Measurements from ENCODE around the gene ITPR1.

The ITPR1 gene

DNA sequence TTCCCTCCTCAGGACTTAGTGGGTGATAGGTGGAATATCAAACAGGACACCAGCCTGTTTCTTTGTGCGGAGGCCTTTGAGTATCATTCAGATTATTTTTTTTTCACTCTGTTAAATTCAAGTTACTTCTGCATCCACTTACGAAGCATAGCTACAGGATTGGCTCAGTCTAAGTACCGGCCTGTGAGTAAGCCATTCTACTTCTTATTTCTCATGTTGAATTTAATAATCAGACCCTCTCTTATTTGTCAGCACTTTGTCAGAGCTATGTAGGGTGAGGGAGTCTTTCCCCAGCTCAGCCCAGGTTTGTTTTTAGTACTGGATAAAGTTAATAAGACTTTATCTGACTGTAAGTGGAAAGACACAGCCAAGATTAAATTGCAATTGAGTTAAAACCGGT lies 54.7 kb downstream of the ITPR1 start:
- H3K9me3 Mint-ChIP-seq = no peaks in the 10 kb centered on the region
- no peak overlapping the region for H3K27ac Mint-ChIP-seq
- no peak for DNase-seq
- no peaks in the 10 kb centered on the region for H3K27me3 Mint-ChIP-seq
- CTCF ChIA-PET = no interaction called here
- H3K36me3 Mint-ChIP-seq = no peaks in the 10 kb centered on the region
- H3K4me1 Mint-ChIP-seq = no peaks in the 10 kb centered on the region
- H3K4me3 Mint-ChIP-seq = no peak overlapping the region

GRCh38 chr3:4548356-4548755 lies 55.2 kb downstream of the ITPR1 start:
- H3K36me3 Mint-ChIP-seq = no peaks in the 10 kb centered on the region
- no peaks in the 10 kb centered on the region for H3K9me3 Mint-ChIP-seq
- no peak for DNase-seq
- H3K27me3 Mint-ChIP-seq = no peaks in the 10 kb centered on the region
- CTCF ChIA-PET = no interaction called here
- H3K27ac Mint-ChIP-seq = no peak overlapping the region
- H3K4me1 Mint-ChIP-seq = no peaks in the 10 kb centered on the region
- no peak overlapping the region for H3K4me3 Mint-ChIP-seq

- no peaks in the 10 kb centered on the region for H3K9me3 Mint-ChIP-seq
Measured at GRCh38 chr3:4548780-4549179, 55.6 kb downstream of the ITPR1 start.

DNA sequence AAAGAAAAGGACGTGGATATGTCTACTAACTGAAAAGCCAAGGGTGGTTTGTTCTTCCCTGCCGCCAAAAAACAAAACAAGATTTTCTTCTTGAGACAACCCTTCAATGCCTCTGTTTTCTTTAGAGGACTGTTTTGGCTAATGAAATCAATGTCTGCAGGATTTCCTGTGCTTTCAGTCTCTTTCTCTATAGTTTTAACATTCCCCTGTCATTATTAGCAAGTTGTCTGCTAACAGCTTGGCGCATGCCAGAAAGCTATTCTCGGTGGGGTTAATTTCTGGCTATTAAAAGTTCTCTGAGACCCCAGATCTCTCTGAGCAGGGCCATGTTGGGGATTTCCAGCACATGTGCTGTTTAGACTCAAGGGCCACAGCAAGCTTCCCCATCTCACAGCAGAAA lies 56.7 kb downstream of the ITPR1 start:
- H3K36me3 Mint-ChIP-seq = no peaks in the 10 kb centered on the region
- no peaks in the 10 kb centered on the region for H3K27me3 Mint-ChIP-seq
- no peak for DNase-seq
- H3K27ac Mint-ChIP-seq = no peak overlapping the region
- no peak overlapping the region for H3K4me3 Mint-ChIP-seq
- no peaks in the 10 kb centered on the region for H3K4me1 Mint-ChIP-seq
- no peaks in the 10 kb centered on the region for H3K9me3 Mint-ChIP-seq
- CTCF ChIA-PET = no interaction called here

More at GRCh38 chr3:4548780-4549179, 55.6 kb downstream of the ITPR1 start:
- Mint-ChIP-seq H3K27me3 (no peaks in the 10 kb centered on the region), H3K4me3 (no peak overlapping the region), H3K36me3 (no peaks in the 10 kb centered on the region), H3K27ac (no peak overlapping the region), H3K4me1 (no peaks in the 10 kb centered on the region)
- CTCF ChIA-PET = no interaction called here
- DNase-seq = no peak

DNA sequence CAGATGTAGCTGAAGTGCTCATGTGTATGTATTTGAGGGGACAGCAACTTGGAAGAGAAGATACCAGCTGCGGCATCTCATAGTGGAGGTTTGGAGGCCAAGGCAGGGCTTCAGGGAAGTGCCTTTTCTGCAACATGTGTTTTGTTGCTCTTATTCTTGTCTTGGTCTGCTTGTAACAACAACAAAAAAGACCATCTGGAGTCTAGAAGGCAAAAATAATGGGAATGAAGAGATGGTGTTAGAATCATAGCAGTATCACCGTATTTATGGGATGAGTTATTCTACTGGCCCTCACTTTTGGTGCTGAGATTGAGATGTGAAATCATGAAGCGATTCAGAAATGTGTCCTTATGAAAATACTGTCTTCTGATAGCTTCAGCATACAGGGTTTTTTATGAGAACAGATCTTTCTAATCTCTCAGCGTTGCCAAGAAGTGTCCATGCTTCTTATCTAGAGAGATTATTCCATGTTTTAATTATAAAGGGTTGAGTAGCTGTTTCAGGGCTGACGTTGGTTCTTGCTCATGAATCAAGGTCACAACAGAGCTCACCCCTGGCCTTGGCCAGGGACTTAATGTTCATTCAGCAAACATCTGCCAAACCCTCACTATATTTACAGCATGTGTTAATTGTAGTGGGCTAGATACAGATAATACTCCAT lies 58.0 kb downstream of the ITPR1 start:
- CTCF ChIA-PET = no interaction called here
- Mint-ChIP-seq H3K36me3 (no peaks in the 10 kb centered on the region), H3K27ac (no peak overlapping the region), H3K9me3 (no peaks in the 10 kb centered on the region), H3K4me3 (no peak overlapping the region), H3K4me1 (no peaks in the 10 kb centered on the region), H3K27me3 (no peaks in the 10 kb centered on the region)
- no peak for DNase-seq

- CTCF ChIA-PET = no interaction called here
- no peaks in the 10 kb centered on the region for H3K9me3 Mint-ChIP-seq
- no peaks in the 10 kb centered on the region for H3K4me1 Mint-ChIP-seq
- H3K4me3 Mint-ChIP-seq = no peak overlapping the region
- peaks cover under 1% of the 10 kb centered on the region for H3K36me3 Mint-ChIP-seq
- no peaks in the 10 kb centered on the region for H3K27me3 Mint-ChIP-seq
- DNase-seq = no peak
- no peak overlapping the region for H3K27ac Mint-ChIP-seq
Measured at GRCh38 chr3:4551794-4552442, 58.8 kb downstream of the ITPR1 start.

DNA sequence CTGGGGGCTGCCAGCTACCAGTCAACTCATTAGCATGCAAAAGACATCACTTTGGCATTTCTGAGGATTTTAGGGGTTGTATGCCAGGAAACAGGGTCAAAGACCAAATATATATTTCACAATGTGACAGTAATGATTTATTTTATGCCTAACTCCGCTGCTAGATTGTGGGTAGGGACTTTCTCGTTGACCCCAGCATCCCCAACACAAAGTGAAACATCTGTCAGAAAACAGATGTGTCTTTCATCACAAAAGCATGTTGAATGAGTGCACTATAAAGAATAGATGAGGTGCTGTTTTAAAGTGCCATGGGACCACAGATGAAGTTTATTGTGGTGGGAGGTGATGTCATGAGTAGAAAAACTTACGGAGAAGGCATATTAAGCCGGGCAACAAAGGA lies 59.7 kb downstream of the ITPR1 start:
- Mint-ChIP-seq H3K36me3 (peaks cover 4% of the 10 kb centered on the region), H3K27ac (no peak overlapping the region), H3K9me3 (peaks cover 7% of the 10 kb centered on the region), H3K27me3 (no peaks in the 10 kb centered on the region), H3K4me3 (no peak overlapping the region), H3K4me1 (no peaks in the 10 kb centered on the region)
- DNase-seq = no peak
- CTCF ChIA-PET = interaction anchor here (1.0 kb wide), 1 partner anchor 159 kb away, joined by 3 read pairs; no protein-coding TSS in a partner anchor

DNA sequence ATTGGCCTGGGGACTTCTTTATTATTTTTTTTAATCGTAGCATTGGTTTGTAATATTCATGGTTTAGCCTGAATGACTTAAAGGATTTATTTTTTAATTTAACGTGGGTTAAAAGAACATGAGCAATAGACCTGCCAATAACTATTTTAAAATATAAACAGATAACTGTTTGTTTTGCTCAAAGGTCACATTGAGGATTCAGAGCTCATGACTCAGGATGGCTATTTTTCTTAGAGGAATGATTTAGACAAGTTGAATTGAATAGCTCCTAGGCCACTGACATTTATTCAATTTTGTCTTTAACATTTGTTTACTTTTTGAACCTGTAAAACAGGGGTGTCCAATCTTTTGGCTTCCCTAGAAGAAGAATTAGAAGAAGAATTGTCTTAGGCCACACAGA lies 68.5 kb downstream of the ITPR1 start:
- H3K4me1 Mint-ChIP-seq = no peaks in the 10 kb centered on the region
- no peak overlapping the region for H3K27ac Mint-ChIP-seq
- CTCF ChIA-PET = no interaction called here
- no peaks in the 10 kb centered on the region for H3K27me3 Mint-ChIP-seq
- H3K9me3 Mint-ChIP-seq = peaks cover 7% of the 10 kb centered on the region
- H3K36me3 Mint-ChIP-seq = peaks cover 4% of the 10 kb centered on the region
- no peak for DNase-seq
- no peak overlapping the region for H3K4me3 Mint-ChIP-seq

DNA sequence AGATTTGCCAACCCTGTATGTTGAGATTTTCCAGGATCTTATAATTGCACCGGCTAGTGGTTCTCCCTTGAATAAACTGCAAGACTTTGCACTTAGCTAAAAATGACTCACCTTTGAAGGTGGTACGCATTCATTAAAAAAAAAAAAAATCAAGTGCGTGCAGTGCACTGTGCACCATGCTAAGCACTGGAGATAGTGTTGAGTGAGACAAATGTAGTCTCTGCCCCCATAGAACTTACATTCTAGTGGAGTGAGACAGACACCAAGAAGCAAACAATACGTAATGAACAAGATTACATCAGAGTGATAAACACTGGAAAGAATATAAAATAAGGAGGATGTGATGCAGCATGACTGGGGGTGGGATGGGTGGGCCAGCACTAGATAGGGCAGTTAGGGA lies 69.4 kb downstream of the ITPR1 start:
- CTCF ChIA-PET = no interaction called here
- Mint-ChIP-seq H3K36me3 (peaks cover under 1% of the 10 kb centered on the region), H3K9me3 (no peaks in the 10 kb centered on the region), H3K27ac (no peak overlapping the region), H3K27me3 (no peaks in the 10 kb centered on the region), H3K4me1 (no peaks in the 10 kb centered on the region), H3K4me3 (no peak overlapping the region)
- no peak for DNase-seq

GRCh38 chr3:4564270-4564669 lies 71.1 kb downstream of the ITPR1 start:
- Mint-ChIP-seq H3K4me1 (no peaks in the 10 kb centered on the region), H3K9me3 (no peaks in the 10 kb centered on the region), H3K4me3 (no peak overlapping the region), H3K27me3 (no peaks in the 10 kb centered on the region), H3K36me3 (no peaks in the 10 kb centered on the region), H3K27ac (no peak overlapping the region)
- DNase-seq = no peak
- CTCF ChIA-PET = no interaction called here

DNA sequence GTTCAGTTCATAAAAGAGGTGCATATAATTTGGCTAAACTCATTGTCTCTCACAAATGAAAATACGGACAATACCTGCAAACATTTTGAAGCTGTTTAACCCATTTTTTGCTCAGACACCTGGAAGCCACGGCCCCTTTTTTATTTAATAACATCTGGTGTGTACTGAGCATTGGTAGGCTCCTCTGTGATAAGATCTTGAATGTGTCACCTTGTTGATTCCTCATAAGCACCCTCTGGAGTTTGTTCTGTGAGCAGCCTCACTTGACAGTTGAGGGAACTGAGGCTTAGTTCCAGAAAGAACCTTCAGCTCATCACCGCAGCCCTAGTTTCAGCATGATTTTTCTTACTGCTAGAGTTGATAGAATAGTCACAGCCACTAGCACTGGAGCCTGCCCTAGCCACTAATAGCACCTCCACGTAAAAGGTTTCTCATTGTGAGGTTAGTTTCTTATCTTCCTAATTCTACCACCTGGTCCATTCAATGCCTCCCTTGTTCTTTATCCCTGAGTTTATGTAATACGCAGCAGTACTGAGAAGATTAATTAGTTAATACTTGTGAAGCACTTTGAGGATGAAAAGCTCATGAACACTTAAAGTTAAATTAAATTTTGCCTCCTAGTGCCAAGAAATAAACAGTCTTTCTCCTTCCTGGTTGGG lies 71.9 kb downstream of the ITPR1 start:
- Mint-ChIP-seq H3K27ac (no peak overlapping the region), H3K4me1 (no peaks in the 10 kb centered on the region), H3K36me3 (no peaks in the 10 kb centered on the region), H3K9me3 (no peaks in the 10 kb centered on the region), H3K4me3 (no peak overlapping the region), H3K27me3 (no peaks in the 10 kb centered on the region)
- no peak for DNase-seq
- CTCF ChIA-PET = no interaction called here

DNA sequence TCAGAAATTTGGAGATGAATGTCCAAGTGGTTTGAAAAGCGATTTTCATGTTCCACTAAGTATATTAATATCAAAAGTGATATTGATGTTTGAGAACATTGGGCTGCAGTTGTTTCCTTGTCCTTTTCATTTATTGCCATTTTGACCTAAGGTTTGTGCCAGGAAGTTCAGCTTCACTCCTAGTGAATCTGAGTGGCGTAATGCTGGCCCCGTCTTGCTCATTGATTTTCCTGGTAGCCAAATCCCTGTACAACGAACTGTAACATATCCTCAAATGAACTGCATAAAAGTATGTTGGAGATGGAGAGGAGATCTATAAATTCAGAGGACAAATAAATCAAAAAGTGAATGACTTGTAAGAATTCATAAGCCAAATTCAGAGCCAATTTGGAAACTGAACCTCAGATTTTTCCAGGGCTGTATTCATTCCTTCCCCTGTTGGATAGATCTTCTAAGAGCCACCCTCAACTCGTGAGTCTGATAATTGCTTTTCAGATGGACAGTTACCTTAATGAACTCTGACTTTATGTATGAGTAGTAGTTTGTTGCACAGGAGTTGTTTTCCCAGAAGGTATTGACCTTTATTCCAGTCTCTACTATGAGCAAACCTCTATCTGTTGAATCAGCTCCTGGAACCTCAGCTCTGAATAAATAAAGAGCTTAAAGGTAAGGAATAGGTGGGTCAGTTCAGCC lies 72.8 kb downstream of the ITPR1 start:
- CTCF ChIA-PET = no interaction called here

GRCh38 chr3:4568841-4569240 lies 75.7 kb downstream of the ITPR1 start:
- H3K4me1 Mint-ChIP-seq = no peaks in the 10 kb centered on the region
- H3K36me3 Mint-ChIP-seq = no peaks in the 10 kb centered on the region
- no peak overlapping the region for H3K4me3 Mint-ChIP-seq
- no peak overlapping the region for H3K27ac Mint-ChIP-seq
- no peaks in the 10 kb centered on the region for H3K9me3 Mint-ChIP-seq
- CTCF ChIA-PET = interaction anchor here (0.9 kb wide), 1 partner anchor 19 kb away, joined by 3 read pairs; no protein-coding TSS in a partner anchor
- DNase-seq = no peak
- H3K27me3 Mint-ChIP-seq = no peaks in the 10 kb centered on the region

More for the DNA sequence above, 72.8 kb downstream of the ITPR1 start:
- no peaks in the 10 kb centered on the region for H3K9me3 Mint-ChIP-seq
- H3K27ac Mint-ChIP-seq = no peak overlapping the region
- no peaks in the 10 kb centered on the region for H3K36me3 Mint-ChIP-seq
- no peak overlapping the region for H3K4me3 Mint-ChIP-seq
- no peak for DNase-seq
- H3K4me1 Mint-ChIP-seq = no peaks in the 10 kb centered on the region
- H3K27me3 Mint-ChIP-seq = no peaks in the 10 kb centered on the region

DNA sequence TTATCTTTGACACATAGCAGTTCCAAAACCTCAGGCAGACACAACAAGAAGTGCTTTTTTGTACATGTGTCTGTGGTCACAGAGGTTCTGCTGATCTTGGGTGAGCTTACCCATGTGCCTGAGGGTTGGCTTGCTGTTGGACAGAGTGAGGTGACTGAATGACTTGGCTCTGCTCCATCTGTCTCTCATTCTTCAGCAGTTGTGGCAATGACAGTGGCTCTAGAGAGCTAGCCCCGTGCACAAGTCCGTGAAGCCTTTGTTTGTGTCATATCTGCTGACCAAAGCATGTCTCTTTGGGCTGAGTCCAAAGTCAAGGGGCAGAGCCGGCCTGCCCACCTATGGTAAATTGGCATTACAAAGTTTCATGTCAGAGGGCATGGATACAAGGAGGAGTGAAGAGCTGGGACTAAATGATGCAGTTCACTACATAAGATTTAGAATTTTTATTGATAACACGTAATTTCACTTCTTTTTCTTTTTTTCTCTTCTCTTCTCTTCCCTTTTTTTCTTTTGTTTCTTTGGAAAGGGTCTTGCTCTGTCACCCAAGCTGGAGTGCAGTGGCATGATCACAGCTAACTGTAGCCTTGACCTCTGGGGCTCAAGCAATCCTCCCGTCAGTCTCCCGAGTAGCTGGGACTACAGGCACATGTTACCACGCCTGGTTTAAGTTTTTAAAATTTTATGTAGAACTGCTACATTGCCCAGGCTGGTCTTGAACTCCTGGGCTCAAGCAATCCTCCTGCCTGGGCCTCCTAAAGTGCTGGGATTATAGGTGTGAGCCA lies 77.9 kb downstream of the ITPR1 start:
- H3K9me3 Mint-ChIP-seq = no peaks in the 10 kb centered on the region
- no peaks in the 10 kb centered on the region for H3K36me3 Mint-ChIP-seq
- no peak for DNase-seq
- H3K27ac Mint-ChIP-seq = no peak overlapping the region
- H3K4me1 Mint-ChIP-seq = no peaks in the 10 kb centered on the region
- CTCF ChIA-PET = interaction anchor here (0.6 to 1.3 kb wide), 5 partner anchors 14 to 222 kb away, joined by 3 to 6 read pairs (median 4); no protein-coding TSS in a partner anchor
- H3K4me3 Mint-ChIP-seq = no peak overlapping the region
- H3K27me3 Mint-ChIP-seq = no peaks in the 10 kb centered on the region
